IMR-90 (cell line): ENCODE results near the gene TPPP3. TPM values are rescaled to one million over a fixed set of nuclear protein-coding genes. Genes with fewer than 3 reads are reported as not detected.

ENCODE experiments used
- ATAC-seq: fragments of 200-7000 bp; cut with Tn5 transposase; 2 replicates; pipeline ENCODE4 v1.9.1; 2020; ENCODE audit warnings: low read depth, mild to moderate bottlenecking, moderate library complexity
- BruUV-seq: library from RNA; stranded (reverse); fragments of 400-500 nt; replicated peaks from 2 replicates; lab custom pipeline; 2021; lab: Mats Ljungman, UMichigan
- CTCF ChIA-PET: fragments of 300-600 bp; formaldehyde crosslinking; extraction: SDS; loops from one replicate; lab custom pipeline; 2021; ENCODE audit warnings: antibody characterized with exemption; lab: Yijun Ruan, JAX
- POLR2A ChIA-PET: fragments of 300-600 bp; sonication (Branson Sonifier 250); formaldehyde crosslinking; loops from one replicate; lab custom pipeline; 2022; ENCODE audit warnings: antibody characterized with exemption; ENCODE audit not compliant: unreplicated experiment; lab: Charles Lee
- DNase-seq: peaks from one replicate; pipeline ENCODE4 v3.0.0; 2013
- H2AFZ ChIP-seq: replicated peaks from 2 replicates; pipeline ENCODE3; 2013; ENCODE audit warnings: low read length, mild to moderate bottlenecking; ENCODE audit not compliant: poor library complexity
- H2AK5ac ChIP-seq: 2 replicates; pipeline ENCODE4 v1.6.1; 2013; ENCODE audit warnings: low read depth, low read length, inconsistent platforms
- H2AK9ac ChIP-seq: replicated peaks from 2 replicates; pipeline ENCODE3; 2013; ENCODE audit warnings: mild to moderate bottlenecking, low read depth, low read length, moderate library complexity; ENCODE audit not compliant: poor library complexity
- H2BK120ac ChIP-seq: 2 replicates; pipeline ENCODE4 v1.6.1; 2013; ENCODE audit warnings: low read depth, low read length, inconsistent platforms
- H2BK15ac ChIP-seq: 3 replicates; pipeline ENCODE4 v1.6.1; 2013; ENCODE audit warnings: low read depth, low read length, inconsistent platforms
- H2BK20ac ChIP-seq: 2 replicates; pipeline ENCODE4 v1.6.1; 2013; ENCODE audit warnings: low read depth, mild to moderate bottlenecking, inconsistent platforms, low read length, moderate library complexity
- H2BK5ac ChIP-seq: 2 replicates; pipeline ENCODE4 v1.6.1; 2013; ENCODE audit warnings: mild to moderate bottlenecking, low read depth, low read length, inconsistent platforms; ENCODE audit not compliant: poor library complexity, severe bottlenecking
- H3K14ac ChIP-seq: replicated peaks from 2 replicates; pipeline ENCODE4 v1.6.1; 2013; ENCODE audit warnings: low read depth, low read length, inconsistent platforms
- H3K18ac ChIP-seq: 2 replicates; pipeline ENCODE4 v1.6.1; 2013; ENCODE audit warnings: low read depth, low read length, control low read depth
- H3K23ac ChIP-seq: 2 replicates; pipeline ENCODE4 v1.6.1; 2013; ENCODE audit warnings: low read depth, low read length, inconsistent platforms
- H3K27ac ChIP-seq: 2 replicates; pipeline ENCODE4 v1.5.1; 2013; ENCODE audit warnings: mild to moderate bottlenecking, control low read depth, low read length; ENCODE audit not compliant: insufficient read depth
- H3K27me3 ChIP-seq: 2 replicates; pipeline ENCODE4 v1.6.1; 2013; ENCODE audit warnings: low read length; ENCODE audit not compliant: control insufficient read depth, insufficient read depth
- H3K36me3 ChIP-seq: 2 replicates; pipeline ENCODE4 v1.6.1; 2013; ENCODE audit warnings: low read length, mixed read lengths; ENCODE audit not compliant: control insufficient read depth, insufficient read depth
- H3K4ac ChIP-seq: 2 replicates; pipeline ENCODE4 v1.6.1; 2013; ENCODE audit warnings: low read depth, low read length, inconsistent platforms
- H3K4me1 ChIP-seq: 2 replicates; pipeline ENCODE4 v1.6.1; 2013; ENCODE audit warnings: low read length, mixed read lengths; ENCODE audit not compliant: control insufficient read depth, insufficient read depth
- H3K4me2 ChIP-seq: 2 replicates; pipeline ENCODE4 v1.6.1; 2013; ENCODE audit warnings: low read depth, mild to moderate bottlenecking, control low read depth, low read length, moderate library complexity
- H3K4me3 ChIP-seq: 2 replicates; pipeline ENCODE4 v1.5.1; 2013; ENCODE audit warnings: low read depth, mild to moderate bottlenecking, control low read depth, low read length, moderate library complexity; ENCODE audit not compliant: insufficient read depth
- H3K56ac ChIP-seq: 2 replicates; pipeline ENCODE4 v1.6.1; 2013; ENCODE audit warnings: low read length, inconsistent platforms; ENCODE audit not compliant: insufficient read depth; ENCODE audit errors: extremely low read depth
- H3K79me1 ChIP-seq, 2 experiments: 2 replicates each; pipeline ENCODE4 v1.6.1; 2013; ENCODE audit warnings: low read length in 2 of 2, inconsistent platforms in 1 of 2, low read depth in 1 of 2
- H3K9ac ChIP-seq: 2 replicates; pipeline ENCODE4 v1.6.1; 2013; ENCODE audit warnings: low read depth, low read length, control low read depth
- H3K9me1 ChIP-seq: 2 replicates; pipeline ENCODE4 v1.6.1; 2013; ENCODE audit warnings: low read length, inconsistent platforms; ENCODE audit not compliant: insufficient read depth
- H3K9me3 ChIP-seq: 2 replicates; pipeline ENCODE4 v1.6.1; 2013; ENCODE audit warnings: low read length; ENCODE audit not compliant: control insufficient read depth, insufficient read depth
- H4K20me1 ChIP-seq: 2 replicates; pipeline ENCODE4 v1.6.1; 2013; ENCODE audit warnings: low read length, inconsistent platforms; ENCODE audit not compliant: insufficient read depth
- H4K5ac ChIP-seq: 2 replicates; pipeline ENCODE4 v1.6.1; 2013; ENCODE audit warnings: mild to moderate bottlenecking, low read depth, low read length, control low read depth
- H4K8ac ChIP-seq, 2 experiments: 2 replicates each; pipeline ENCODE4 v1.6.1; 2013; ENCODE audit warnings: low read depth in 2 of 2, low read length in 2 of 2, control low read depth in 1 of 2, inconsistent platforms in 1 of 2
- H4K91ac ChIP-seq: 2 replicates; pipeline ENCODE4 v1.6.1; 2013; ENCODE audit warnings: low read depth, low read length, inconsistent platforms; ENCODE audit not compliant: insufficient read depth
- BHLHE40 ChIP-seq: fragments of 150-350 bp; IDR thresholded peaks from 2 replicates; pipeline ENCODE4 v1.6.1; 2016; ENCODE audit warnings: mild to moderate bottlenecking, low read depth, low read length
- CEBPB ChIP-seq: IDR thresholded peaks from 2 replicates; pipeline ENCODE4 v1.6.1; 2012; ENCODE audit warnings: low read depth, low read length, improper control_type of control experiment
- CHD1 ChIP-seq: IDR thresholded peaks from 2 replicates; pipeline ENCODE4 v1.6.1; 2012; ENCODE audit warnings: low read depth, low read length, improper control_type of control experiment
- ELK1 ChIP-seq: fragments of 150-350 bp; IDR thresholded peaks from 2 replicates; pipeline ENCODE4 v1.6.1; 2016; ENCODE audit warnings: low read depth, mild to moderate bottlenecking, low read length, moderate library complexity, borderline replicate concordance
- MAFK ChIP-seq: IDR thresholded peaks from 2 replicates; pipeline ENCODE4 v1.6.1; 2012; ENCODE audit warnings: low read depth, low read length, improper control_type of control experiment
- MAZ ChIP-seq: IDR thresholded peaks from 2 replicates; pipeline ENCODE4 v1.6.1; 2012; ENCODE audit warnings: low read depth, mild to moderate bottlenecking, low read length, improper control_type of control experiment, moderate library complexity, borderline replicate concordance
- MXI1 ChIP-seq: IDR thresholded peaks from 2 replicates; pipeline ENCODE4 v1.6.1; 2012; ENCODE audit warnings: low read depth, mild to moderate bottlenecking, low read length, moderate library complexity, borderline replicate concordance
- NFE2L2 ChIP-seq: fragments of 150-350 bp; IDR thresholded peaks from 2 replicates; pipeline ENCODE4 v1.6.1; 2016; ENCODE audit warnings: low read depth, mild to moderate bottlenecking, low read length
- POLR2A ChIP-seq: IDR thresholded peaks from 2 replicates; pipeline ENCODE4 v1.6.1; 2012; ENCODE audit warnings: mild to moderate bottlenecking, low read depth, low read length
- RAD21 ChIP-seq: IDR thresholded peaks from 2 replicates; pipeline ENCODE4 v1.6.1; 2012; ENCODE audit warnings: low read length, improper control_type of control experiment
- RFX5 ChIP-seq: IDR thresholded peaks from 2 replicates; pipeline ENCODE4 v1.8.0; 2012; ENCODE audit warnings: low read depth, mild to moderate bottlenecking, low read length, moderate library complexity
- SMC3 ChIP-seq: fragments of 150-350 bp; IDR thresholded peaks from 2 replicates; pipeline ENCODE4 v1.6.1; 2016; ENCODE audit warnings: low read depth, mild to moderate bottlenecking, antibody characterized with exemption, low read length, moderate library complexity
- USF2 ChIP-seq: fragments of 150-350 bp; IDR thresholded peaks from 2 replicates; pipeline ENCODE4 v1.6.1; 2017; ENCODE audit warnings: mild to moderate bottlenecking, antibody characterized with exemption, low read length, low read depth
- WGBS, 2 experiments: methylation state at CpG; one replicate each; pipeline versions ENCODE4 v1.1.5 to v1.1.7; 2013; ENCODE audit warnings: missing lambda C conversion rate in 2 of 2; ENCODE audit not compliant: insufficient read length in 1 of 2; ENCODE audit errors: extremely low coverage in 2 of 2; 5-methylcytosine and 5-hydroxymethylcytosine counted together
- dilution Hi-C: fragments of 300-500 bp; cut with HindIII; formaldehyde crosslinking; loops from one replicate; pipeline ENCODE4 v1.14.3; 2018; ENCODE audit warnings: low sequenced_read_pairs; ENCODE audit not compliant: unreplicated experiment
- in situ Hi-C: fragments of 300-500 bp; cut with MboI; formaldehyde crosslinking; loops from 3 replicates; pipeline ENCODE4 v1.14.3; 2019; ENCODE audit warnings: low sequenced_read_pairs, inconsistent platforms, mixed read lengths
- intact Hi-C: fragments of 100-400 bp; cut with micrococcal nuclease; formaldehyde crosslinking; loops from 2 replicates; pipeline ENCODE4 v1.10.0; 2022
- polyA plus RNA-seq, 3 experiments: library from polyadenylated mRNA; depleted of rRNA; stranded (reverse); fragments of >200 nt; gene quantifications; 2 replicates each; pipeline ENCODE4 v1.2.3, GENCODE V29; 2012; ENCODE audit warnings: low replicate concordance in 1 of 3
- total RNA-seq: library from RNA; depleted of rRNA; stranded (reverse); fragments of >200 nt; gene quantifications from 2 replicates; pipeline ENCODE4 v1.2.3, GENCODE V29; 2012

Gene TPPP3
- total and polyA plus RNA-seq, 2 of the 4 experiments (the other 2 are of a cell fraction) = 0.54 to 2.4 TPM

GRCh38 chr16:67390816-67391423 is 2.4 kb downstream of the TPPP3 start:
- DNase-seq (no peak), ATAC-seq (no peak)
- Histone ChIP-seq H3K4ac (no peak overlapping the region), H2BK15ac (no peak overlapping the region), H4K8ac (no peak overlapping the region), H3K9ac (no peak overlapping the region), H3K4me3 (no peak overlapping the region), H4K5ac (no peak overlapping the region), H3K4me1 (peaks cover 7% of the 10 kb centered on the region), H2AK9ac (no peak overlapping the region), H2AFZ (no peak overlapping the region), H3K36me3 (no peaks in the 10 kb centered on the region), H3K4me2 (no peak overlapping the region), H3K23ac (no peak overlapping the region), H3K18ac (no peak overlapping the region), H3K9me1 (peaks cover 5% of the 10 kb centered on the region; the same call in 1 of the 2 replicates), H4K20me1 (no peaks in the 10 kb centered on the region), H3K9me3 (no peaks in the 10 kb centered on the region), H4K91ac (no peak overlapping the region), H3K79me1 (no peaks in the 10 kb centered on the region), H2BK20ac (no peak overlapping the region), H3K14ac (no peak overlapping the region), H3K27me3 (peaks cover 17% of the 10 kb centered on the region), H3K27ac (no peak overlapping the region), H2BK5ac (no peak overlapping the region), H2AK5ac (no peak overlapping the region), H3K56ac (no peak overlapping the region), H2BK120ac (no peak overlapping the region)
- no TSS peak for BruUV-seq
- TF ChIP-seq BHLHE40 (no peak), MXI1 (no peak), CEBPB (no peak), MAFK (no peak), MAZ (no peak), POLR2A (no peak), ELK1 (no peak), SMC3 (no peak), RFX5 (no peak), NFE2L2 (no peak), RAD21 (no peak), USF2 (no peak), CHD1 (no peak)
- in situ Hi-C loops = no loop called here
- dilution Hi-C loops = no loop called here
- WGBS, 2 experiments = 98% methylated on average over 8 of the region's 11 CpGs; no CpG with 5 or more reads in 1 of the 2 experiments
- CTCF ChIA-PET = no interaction called here
- POLR2A ChIA-PET = no interaction called here
- intact Hi-C loops = loop anchor here (5.0 kb wide), 1 partner anchor 144 kb away; the partner anchor contains the start of genes FHOD1 and SLC9A5
